Cerebellar nuclear complex (tissue), 1 donor: ENCODE measurements around the gene C4orf50.

Experiments used
- DNase-seq, 2 experiments: peaks; one replicate each; lab custom pipeline; 2025; lab: John Stamatoyannopoulos, UW

C4orf50 gene

GRCh38 chr4:5992828-5993321 lies 25.4 kb downstream of the C4orf50 start:
- no peak for DNase-seq

GRCh38 chr4:5992171-5992827 lies 25.9 kb downstream of the C4orf50 start:
- DNase-seq, result no peak

- DNase-seq, result no peak
Measured at GRCh38 chr4:5991405-5991804, 26.8 kb downstream of the C4orf50 start.

GRCh38 chr4:5990446-5991160 lies 27.6 kb downstream of the C4orf50 start:
- DNase-seq, result no peak

- no peak for DNase-seq
Measured at GRCh38 chr4:5989236-5990225, 28.7 kb downstream of the C4orf50 start.

- DNase-seq, result no peak
Measured at GRCh38 chr4:5988086-5988845, 30.0 kb downstream of the C4orf50 start.

- DNase-seq, result no peak
Measured at GRCh38 chr4:5984843-5985242, 33.4 kb downstream of the C4orf50 start.

GRCh38 chr4:5982156-5982973 lies 35.9 kb downstream of the C4orf50 start:
- DNase-seq, result no peak

GRCh38 chr4:5980436-5981155 lies 37.6 kb downstream of the C4orf50 start:
- DNase-seq, result no peak

GRCh38 chr4:5979981-5980380 lies 38.2 kb downstream of the C4orf50 start:
- no peak for DNase-seq

GRCh38 chr4:5976921-5977320 lies 41.3 kb downstream of the C4orf50 start:
- no peak for DNase-seq

- DNase-seq, result no peak
Measured at GRCh38 chr4:5976431-5976830, 41.8 kb downstream of the C4orf50 start.

- DNase-seq, result no peak
Measured at GRCh38 chr4:5974321-5974720, 43.9 kb downstream of the C4orf50 start.

- DNase-seq, result no peak
Measured at GRCh38 chr4:5973486-5974220, 44.6 kb downstream of the C4orf50 start.

GRCh38 chr4:5973033-5973432 lies 45.2 kb downstream of the C4orf50 start:
- DNase-seq, result no peak

- DNase-seq, result no peak
Measured at GRCh38 chr4:5972571-5972970, 45.7 kb downstream of the C4orf50 start.

GRCh38 chr4:5971078-5971450 lies 47.2 kb downstream of the C4orf50 start:
- DNase-seq, result peak; percentile 57 to 75

- no peak for DNase-seq
Measured at GRCh38 chr4:5970381-5971077, 47.7 kb downstream of the C4orf50 start.

- no peak for DNase-seq
Measured at GRCh38 chr4:5969777-5970176, 48.5 kb downstream of the C4orf50 start.
